GM18526 (cell line): Measurements from ENCODE around the gene OSGIN1.

Source experiments
- POLR2A ChIP-seq: IDR thresholded peaks from 3 replicates; pipeline ENCODE4 v1.6.1; 2011; ENCODE audit not compliant: insufficient read length; ENCODE audit errors: extremely low read depth

OSGIN1 gene

DNA sequence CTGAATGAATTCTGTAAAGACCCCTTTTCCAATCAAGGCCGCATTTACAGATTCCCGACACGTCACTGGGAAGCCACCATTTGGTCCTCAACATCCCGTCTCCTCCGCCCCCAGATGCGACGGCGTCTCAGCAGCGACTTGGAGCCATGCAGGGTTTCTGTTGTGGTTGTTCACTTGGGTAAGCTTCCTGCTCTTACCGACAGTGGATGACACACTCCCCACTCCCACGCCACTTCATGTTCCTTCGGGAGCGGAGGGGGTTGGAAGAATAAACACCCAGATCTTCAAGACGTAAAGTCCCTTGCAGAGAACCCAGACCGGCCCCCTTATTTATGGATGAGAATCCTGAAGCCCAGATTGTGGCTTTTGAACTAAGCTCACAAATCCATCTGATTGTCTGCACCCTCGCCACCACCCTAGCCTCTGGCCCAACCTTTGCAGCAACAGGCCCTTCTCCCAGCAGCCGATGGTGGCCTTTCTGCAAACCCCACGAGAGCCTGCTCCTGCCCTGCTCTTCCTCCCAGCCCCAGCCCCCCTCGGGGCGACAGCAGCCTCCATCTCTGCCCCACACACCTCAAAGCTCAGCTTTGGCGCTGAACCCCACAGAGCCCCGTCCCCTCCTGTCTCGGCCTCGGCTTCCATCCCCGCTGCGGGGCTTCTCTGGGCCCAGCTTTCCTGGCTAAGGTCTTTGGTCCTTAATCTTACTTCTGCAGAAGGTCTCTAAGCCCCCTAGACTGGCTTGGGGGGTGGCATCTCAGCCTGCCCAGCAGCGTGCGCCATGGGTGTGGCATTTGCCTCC is 19.0 kb upstream of the OSGIN1 start:
- no peak for TF ChIP-seq POLR2A

DNA sequence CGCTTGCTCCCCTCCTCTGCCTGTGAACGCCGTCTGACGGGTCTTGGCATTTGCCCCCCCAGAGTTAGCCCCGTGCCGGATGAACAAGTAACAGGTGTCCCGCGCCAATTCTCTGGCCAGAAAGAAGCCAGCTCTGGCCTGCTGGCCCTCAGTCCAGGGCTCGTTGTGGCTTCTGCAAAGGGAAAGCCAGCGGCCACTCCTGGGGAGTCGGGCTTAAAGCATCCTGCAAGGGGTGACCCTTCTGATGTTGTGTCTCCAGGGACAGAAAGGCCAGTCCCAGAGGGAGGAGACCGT is 18.4 kb upstream of the OSGIN1 start:
- TF ChIP-seq POLR2A: no peak

DNA sequence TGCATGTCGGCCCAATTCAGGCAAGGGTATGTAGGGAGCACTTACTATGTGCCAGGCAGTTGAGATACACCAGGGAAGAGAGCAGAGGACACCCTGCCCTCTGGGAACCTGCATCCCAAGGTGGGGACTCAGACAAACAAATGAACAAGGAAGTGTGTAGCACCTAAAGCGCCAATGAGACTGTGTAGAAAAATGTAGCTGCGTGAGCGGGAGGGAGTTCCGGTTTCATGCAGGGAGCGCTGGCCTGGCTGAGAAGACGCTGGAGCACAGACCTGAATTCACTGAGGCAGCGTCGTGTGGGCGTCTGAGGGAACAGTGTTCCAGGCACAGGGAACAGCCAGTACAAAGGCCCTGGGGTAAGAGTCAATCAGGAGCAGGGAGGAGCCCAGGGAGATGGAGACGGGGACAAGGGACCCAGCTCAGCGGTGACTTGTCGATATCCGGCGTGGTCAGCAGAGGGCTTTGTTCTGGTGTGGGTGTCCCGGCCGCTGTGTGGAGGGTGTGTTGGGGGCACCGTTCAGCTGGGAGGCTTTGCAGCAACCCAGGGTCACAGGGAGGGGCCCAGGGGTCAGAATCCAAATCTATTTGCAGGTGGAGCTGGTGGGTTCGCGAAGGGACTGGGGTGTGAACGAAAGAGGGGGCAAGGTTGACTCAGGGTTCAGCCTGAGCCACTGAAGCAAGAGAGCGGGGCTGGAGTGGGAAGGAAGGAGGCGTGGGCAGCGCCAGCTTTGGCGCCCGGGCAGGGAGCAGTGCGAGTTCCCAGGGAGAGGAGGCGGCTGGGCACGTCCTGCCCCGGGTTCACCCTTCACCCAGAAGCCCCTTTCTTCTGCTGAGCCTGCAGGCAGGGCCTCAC is 17.8 kb upstream of the OSGIN1 start:
- TF ChIP-seq POLR2A: no peak

DNA sequence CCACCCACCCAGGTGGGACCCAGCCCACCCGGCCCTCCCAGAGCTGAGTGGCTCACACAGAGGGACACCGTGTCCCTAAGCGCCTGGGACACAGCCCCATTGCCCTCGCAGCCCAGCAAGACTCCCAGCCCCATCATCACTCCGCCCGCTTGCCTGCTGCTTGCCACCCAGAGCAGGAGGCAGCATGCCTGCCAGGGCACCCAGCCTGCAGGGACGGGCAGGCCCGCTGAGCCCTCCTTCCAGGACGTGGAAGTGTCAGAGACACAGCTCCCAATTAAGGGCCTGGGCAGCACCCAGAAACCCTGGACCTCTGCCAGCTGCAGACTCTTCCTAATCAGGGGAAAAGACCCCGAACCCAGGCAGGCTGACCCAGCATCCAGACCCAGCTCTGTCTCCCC is 17.2 kb upstream of the OSGIN1 start:
- TF ChIP-seq POLR2A: no peak

DNA sequence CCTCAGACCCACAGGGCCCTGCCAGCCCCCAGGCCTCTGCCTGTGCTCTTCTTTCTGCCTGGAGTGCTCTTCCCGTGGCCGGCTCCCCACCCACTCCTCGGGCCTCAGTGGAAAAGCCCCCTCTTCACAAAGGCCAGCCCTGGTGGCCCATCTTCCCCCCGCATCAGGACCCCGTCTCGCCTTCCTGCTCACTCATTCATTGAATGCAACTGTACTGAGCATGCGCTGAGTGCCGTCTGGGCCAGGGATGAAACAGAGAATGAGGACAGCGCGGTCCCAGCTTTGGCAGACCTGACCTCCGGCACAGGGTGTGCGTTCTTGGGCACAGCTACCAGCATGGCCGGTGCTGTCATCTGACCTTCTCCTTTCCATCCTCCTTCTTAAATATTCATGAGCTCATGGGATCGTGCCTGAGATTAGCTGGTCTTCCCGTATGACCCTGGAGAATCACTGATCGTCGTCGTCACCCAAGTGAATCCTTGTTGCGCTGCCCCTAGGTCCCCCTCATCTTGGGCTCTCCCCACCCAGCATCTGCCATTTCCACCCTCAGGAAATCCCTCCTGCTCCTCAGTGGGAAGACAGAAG is 16.4 kb upstream of the OSGIN1 start:
- no peak for TF ChIP-seq POLR2A

DNA sequence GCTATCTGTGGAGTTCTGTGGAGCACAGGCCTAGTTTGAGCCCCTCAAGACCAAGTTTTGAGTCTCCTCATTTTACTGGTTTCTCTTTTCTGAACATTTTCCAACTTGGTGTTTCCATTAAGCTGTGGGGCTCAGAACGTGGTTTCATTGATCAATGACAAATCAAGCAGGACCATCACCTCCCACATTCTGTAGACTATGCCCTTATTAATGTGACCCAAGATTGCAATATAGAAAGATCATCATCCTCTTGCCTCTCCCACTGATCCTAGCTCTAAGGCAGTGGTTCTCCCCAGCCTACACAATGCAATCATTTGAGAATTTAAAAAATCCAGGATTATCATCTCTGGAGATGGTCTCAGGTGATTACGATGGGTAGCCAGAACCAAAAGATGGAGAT is 15.8 kb upstream of the OSGIN1 start:
- TF ChIP-seq POLR2A: no peak

DNA sequence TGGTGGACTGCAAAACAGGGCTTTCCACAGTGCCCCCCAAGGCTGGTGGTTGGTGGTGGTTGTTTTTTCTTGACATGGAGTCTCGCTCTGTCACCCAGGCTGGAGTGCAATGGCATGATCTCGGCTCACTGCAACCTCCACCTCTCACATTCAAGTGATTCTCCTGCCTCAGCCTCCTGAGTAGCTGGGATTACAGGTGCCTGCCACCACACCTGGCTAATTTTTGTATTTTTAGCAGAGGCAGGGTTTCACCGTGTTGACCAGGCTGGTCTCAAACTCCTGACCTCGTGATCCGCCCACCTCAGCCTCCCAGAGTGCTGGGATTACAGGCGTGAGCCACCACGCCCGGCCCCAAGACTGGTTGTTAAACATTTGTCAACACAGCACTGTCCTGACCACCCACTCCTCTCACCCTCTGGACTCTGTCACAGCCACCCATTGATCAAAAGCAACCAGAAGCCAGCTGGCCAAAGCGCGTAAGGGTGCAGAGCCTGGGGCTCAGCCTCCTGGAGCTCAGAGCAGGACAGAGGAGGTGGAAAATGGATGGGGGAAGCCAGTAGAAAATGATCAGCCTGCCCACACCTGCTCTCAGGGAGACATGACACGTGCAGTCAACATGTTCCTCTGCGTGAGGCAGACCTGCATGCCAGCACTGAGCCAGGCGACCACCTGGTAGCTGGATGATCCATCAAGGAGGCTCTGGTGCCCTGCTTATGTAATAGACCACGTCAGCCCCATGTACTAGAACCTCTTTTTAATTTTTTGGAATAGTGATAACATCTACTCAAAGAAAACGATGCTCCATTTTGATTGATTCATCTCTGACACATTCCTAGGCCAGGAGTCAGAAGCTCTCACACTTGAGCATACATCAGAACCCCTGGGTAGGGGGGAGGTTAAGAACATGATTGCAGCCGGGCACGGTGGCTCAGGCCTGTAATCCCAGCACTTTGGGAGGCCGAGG is 14.8 kb upstream of the OSGIN1 start:
- TF ChIP-seq POLR2A: no peak

DNA sequence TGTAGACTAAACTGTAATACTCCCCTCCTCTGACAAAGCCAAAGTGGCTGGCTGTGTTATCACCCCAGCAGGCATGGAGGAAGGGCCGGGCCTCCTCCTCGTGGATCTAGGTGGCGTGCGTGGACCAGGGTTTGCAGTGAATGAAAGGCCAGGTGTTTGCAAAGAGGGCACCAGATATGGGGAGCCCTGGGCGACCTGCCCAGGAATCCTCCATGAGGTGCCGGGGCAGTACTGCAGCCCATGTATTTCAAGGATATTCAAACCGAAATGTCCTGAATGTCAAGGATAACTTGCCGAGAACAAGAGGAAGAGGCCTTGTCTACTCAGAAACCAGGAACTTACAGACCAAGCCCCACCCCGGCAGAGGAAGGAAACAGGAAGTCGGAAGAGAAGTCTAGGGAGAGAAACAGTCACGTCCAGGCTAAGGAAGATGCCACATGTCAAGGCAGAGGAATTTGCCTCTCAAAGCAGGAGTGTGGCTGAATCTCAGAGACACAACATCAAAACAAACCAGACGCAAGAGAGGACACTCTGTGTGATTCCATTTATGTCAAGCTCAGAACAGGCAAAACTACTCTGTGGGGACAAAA is 13.7 kb upstream of the OSGIN1 start:
- TF ChIP-seq POLR2A: no peak

DNA sequence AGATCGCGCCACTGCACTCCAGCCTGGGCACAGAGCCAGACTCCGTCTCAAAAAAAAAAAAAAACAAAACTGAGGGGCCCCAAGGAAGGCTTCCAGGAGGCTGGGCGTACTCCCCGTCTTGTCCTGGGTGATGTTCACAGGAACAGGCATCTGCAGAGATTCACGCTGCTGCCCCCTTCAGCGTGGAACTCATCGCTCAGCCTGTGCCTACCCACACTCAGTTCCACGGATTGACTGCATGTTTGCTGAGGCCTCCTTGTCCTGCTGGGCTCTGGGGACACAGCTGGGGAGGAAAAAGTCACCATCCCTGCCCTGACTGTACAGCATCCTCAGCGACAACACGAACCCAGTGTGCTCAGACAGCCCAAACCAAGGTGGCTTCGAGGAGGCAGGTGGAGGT is 12.9 kb upstream of the OSGIN1 start:
- no peak for TF ChIP-seq POLR2A

DNA sequence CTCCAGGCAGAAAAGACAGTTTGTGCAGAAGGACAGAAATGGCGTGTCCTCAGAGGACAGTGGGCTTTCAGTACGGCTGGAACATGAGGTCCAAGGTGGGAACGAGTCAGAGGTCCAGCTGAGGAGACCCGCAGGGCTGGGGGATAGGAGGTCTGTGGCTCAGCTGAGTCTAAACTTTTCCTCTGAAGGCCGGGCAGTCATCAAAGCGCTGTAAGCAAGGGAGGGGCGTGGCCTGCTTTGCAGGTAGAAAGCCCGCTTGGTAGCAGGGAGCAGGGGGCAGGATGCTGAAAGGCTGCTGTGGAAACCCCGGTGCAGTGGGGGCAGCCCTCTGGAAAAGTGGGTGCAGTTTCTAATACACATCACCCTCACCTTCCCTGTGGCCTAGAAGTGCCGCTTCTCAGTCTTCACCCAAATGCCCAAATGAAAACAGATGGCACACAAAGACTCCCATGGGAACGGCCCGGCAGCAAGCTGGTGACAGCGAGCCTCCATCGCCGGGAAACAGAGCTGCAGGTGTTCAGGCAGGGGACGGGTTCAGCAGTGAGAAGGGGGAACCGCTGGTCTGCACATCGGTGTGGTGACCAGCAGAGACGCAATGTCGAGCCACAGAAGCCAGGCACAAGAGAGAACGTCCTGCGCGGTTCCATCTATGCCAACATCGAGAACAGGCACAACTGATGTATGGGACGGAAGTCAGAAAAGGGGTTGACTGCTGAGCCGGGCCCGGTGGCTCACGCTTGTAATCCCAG is 12.2 kb upstream of the OSGIN1 start:
- no peak for TF ChIP-seq POLR2A

DNA sequence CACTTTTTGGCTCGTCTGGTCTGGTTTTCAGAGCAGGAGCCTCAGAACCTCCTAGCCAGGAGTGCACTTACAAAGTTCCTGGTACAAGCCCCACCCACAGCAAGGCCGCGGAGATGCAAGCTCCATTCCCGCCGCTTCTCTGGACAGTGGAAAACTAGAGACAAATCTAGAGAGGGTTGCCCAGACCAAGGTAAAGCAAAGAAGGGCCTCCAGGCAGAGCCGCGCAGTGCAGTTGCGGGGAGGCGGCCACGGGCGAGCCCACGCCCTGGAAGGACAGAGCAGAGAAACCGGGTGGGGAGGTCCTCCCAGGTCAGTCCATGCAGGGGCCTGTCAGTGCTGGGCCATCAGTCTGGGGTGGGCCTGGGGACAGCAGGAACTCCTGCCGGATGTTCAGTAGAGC is 11.0 kb upstream of the OSGIN1 start:
- no peak for TF ChIP-seq POLR2A

DNA sequence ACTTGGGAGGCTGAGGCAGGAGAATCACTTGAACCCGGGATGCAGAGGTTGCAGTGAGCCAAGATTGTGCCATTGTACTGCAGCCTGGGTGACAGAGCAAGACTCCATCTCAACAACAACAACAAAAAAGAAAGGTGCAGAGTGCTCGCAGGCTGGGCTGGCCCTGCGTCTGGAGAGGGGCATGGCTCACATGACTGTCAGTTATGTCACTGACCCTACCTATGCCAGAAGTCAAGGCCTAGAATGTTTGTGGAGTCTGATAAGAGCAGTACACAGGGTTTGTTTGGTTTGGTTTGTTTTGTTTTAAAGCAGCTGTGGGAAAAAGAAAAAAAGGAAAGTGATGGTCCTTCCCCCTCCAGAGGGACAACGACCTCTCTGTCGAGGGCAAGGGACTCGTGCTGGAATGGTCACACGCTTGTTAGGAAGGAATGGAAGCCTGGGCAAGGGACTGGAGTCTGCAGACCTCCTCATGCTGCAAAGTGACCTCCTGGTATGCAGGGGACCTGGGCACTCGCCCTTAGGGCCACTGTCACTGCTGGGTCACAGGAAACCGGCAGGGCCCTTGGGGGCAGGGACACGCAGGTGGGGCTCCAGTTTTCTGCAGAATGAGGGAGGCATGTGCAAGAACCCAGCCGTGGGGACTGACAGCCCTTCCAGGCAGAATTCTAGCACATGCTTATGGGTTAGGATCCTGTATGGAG is 10.1 kb upstream of the OSGIN1 start:
- TF ChIP-seq POLR2A: no peak

DNA sequence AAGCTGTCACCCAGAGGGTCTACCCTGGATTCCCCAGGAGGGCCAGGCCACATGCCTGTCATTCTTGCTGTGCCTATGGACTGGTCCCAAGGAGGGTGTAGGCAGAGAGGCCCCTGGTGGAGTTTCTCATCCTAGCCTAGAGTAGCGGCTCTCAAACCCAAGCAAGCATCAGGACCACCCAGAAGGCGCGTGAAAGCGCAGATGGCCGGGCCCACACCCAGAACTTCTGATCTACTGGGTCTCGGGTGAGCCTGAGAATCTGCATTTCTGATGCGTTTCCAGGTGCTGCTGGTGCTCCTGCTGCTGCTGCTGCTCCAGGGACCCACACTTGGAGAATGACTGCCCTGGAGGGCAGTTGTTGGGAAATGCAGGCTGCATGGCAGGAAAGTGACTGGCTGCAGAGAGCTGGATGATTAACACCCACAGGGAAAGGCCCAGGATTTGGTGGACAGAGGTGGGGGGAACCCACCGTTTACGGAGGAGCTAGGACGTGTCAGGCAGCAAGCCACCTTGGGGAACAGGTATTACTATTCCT is 9.5 kb upstream of the OSGIN1 start:
- no peak for TF ChIP-seq POLR2A
